Retinal pigment epithelial cell (primary cell): ENCODE measurements around the gene CYP2R1.
"Not testable (repeated sequence)": the region's sequence is repeated elsewhere in the genome, so short reads cannot be mapped to it uniquely, and the experiment has no call there.

Experiments
- DNase-seq: peaks from one replicate; pipeline ENCODE4 v3.0.0-alpha.2; 2010; ENCODE audit warnings: low read depth
- H3K4me3 ChIP-seq: 2 replicates; pipeline ENCODE4 v1.5.1; 2011; ENCODE audit warnings: mild to moderate bottlenecking, low read length, control low read depth, moderate library complexity
- CTCF ChIP-seq: conservative IDR thresholded peaks from 2 replicates; pipeline ENCODE4 v1.5.1; 2011; ENCODE audit warnings: low read depth, low read length, control low read depth, inconsistent platforms

The CYP2R1 gene

GRCh38 chr11:14875163-14875562 is 16.9 kb downstream of the CYP2R1 start:
- no peak for DNase-seq
- no peak overlapping the region for H3K4me3 ChIP-seq
- no peak for TF ChIP-seq CTCF

- no peak for TF ChIP-seq CTCF
- H3K4me3 ChIP-seq = no peak overlapping the region
- no peak for DNase-seq
Measured at GRCh38 chr11:14873632-14874031, 18.4 kb downstream of the CYP2R1 start.

GRCh38 chr11:14872032-14872431 is 20.0 kb downstream of the CYP2R1 start:
- no peak for DNase-seq
- no peak overlapping the region for H3K4me3 ChIP-seq
- no peak for TF ChIP-seq CTCF

- H3K4me3 ChIP-seq, DNase-seq: not testable (repeated sequence)
Measured at GRCh38 chr11:14863775-14864174, 28.3 kb downstream of the CYP2R1 start.

GRCh38 chr11:14861680-14862079 is 30.4 kb downstream of the CYP2R1 start:
- no peak for TF ChIP-seq CTCF
- no peak for DNase-seq
- no peak overlapping the region for H3K4me3 ChIP-seq

GRCh38 chr11:14860511-14860910 is 31.5 kb downstream of the CYP2R1 start:
- H3K4me3 ChIP-seq = no peak overlapping the region
- no peak for TF ChIP-seq CTCF
- no peak for DNase-seq

- TF ChIP-seq CTCF = no peak
- no peak for DNase-seq
- H3K4me3 ChIP-seq = no peak overlapping the region
Measured at GRCh38 chr11:14858404-14858803, 33.6 kb downstream of the CYP2R1 start.

GRCh38 chr11:14857621-14858020 is 34.4 kb downstream of the CYP2R1 start:
- no peak for TF ChIP-seq CTCF
- DNase-seq = no peak
- H3K4me3 ChIP-seq = no peak overlapping the region
